HL-60 (cell line): ENCODE data around the gene TPCN1.

ENCODE experiments used
- DNase-seq, 2 experiments: peaks; one replicate each; pipeline ENCODE4 v3.0.0-alpha.2; 2010 to 2020; ENCODE audit warnings: low read depth in 1 of 2, low spot score in 1 of 2
- H3K27ac ChIP-seq: fragments of 250-450 bp; sonication (Bioruptor Pico); replicated peaks from 2 replicates; pipeline ENCODE4 v1.5.1; 2020; ENCODE audit warnings: mild to moderate bottlenecking, moderate library complexity
- H3K27me3 ChIP-seq: fragments of 250-450 bp; sonication (Bioruptor Pico); 2 replicates; pipeline ENCODE4 v1.5.1; 2021; ENCODE audit warnings: mild to moderate bottlenecking, moderate library complexity; ENCODE audit not compliant: insufficient read depth, poor library complexity, severe bottlenecking
- H3K4me3 ChIP-seq: replicated peaks from 2 replicates; pipeline ENCODE4 v1.5.1; 2011; ENCODE audit warnings: mild to moderate bottlenecking, control low read depth, low read length; ENCODE audit not compliant: insufficient read depth
- GABPA ChIP-seq: IDR thresholded peaks from 2 replicates; pipeline ENCODE4 v1.6.1; 2012; ENCODE audit warnings: low read depth
- POLR2AphosphoS5 ChIP-seq: IDR thresholded peaks from 2 replicates; pipeline ENCODE4 v1.6.1; 2012; ENCODE audit warnings: low read depth
- REST ChIP-seq: IDR thresholded peaks from 2 replicates; pipeline ENCODE4 v1.6.1; 2012; ENCODE audit warnings: low read depth; ENCODE audit not compliant: insufficient replicate concordance
- SPI1 ChIP-seq: IDR thresholded peaks from 2 replicates; pipeline ENCODE4 v1.6.1; 2012; ENCODE audit warnings: low read depth, mild to moderate bottlenecking, borderline replicate concordance
- TF ChIP-seq, protein P1 (sequence below): IDR thresholded peaks from one replicate; pipeline ENCODE4 v1.5.1; 2011; ENCODE audit warnings: low read length, control low read depth, inconsistent platforms; ENCODE audit not compliant: insufficient read depth

Gene TPCN1

DNA sequence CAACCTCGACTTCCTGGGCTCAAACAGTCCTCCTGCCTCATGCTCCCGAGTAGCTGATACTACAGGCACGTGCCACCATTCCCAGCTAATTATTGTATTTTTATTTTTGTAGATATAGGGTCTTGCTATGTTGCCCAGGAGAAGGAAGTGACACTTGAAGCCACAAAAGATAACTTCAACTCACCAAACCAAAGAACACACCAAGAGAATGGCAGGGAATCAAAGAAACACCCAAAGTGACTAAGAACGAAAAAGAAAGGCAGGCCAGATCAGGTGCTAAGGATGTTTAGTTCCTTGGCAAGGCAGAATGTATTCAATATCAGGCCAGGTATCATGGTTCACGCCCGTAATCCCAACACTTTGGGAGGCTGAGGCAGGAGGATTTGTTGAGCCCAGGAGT, 10.1 kb upstream of the TPCN1 start:
- TF ChIP-seq, protein P1, sequence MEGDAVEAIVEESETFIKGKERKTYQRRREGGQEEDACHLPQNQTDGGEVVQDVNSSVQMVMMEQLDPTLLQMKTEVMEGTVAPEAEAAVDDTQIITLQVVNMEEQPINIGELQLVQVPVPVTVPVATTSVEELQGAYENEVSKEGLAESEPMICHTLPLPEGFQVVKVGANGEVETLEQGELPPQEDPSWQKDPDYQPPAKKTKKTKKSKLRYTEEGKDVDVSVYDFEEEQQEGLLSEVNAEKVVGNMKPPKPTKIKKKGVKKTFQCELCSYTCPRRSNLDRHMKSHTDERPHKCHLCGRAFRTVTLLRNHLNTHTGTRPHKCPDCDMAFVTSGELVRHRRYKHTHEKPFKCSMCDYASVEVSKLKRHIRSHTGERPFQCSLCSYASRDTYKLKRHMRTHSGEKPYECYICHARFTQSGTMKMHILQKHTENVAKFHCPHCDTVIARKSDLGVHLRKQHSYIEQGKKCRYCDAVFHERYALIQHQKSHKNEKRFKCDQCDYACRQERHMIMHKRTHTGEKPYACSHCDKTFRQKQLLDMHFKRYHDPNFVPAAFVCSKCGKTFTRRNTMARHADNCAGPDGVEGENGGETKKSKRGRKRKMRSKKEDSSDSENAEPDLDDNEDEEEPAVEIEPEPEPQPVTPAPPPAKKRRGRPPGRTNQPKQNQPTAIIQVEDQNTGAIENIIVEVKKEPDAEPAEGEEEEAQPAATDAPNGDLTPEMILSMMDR, result no peak
- TF ChIP-seq POLR2AphosphoS5 (no peak), REST (no peak), GABPA (no peak), SPI1 (no peak)
- Histone ChIP-seq H3K4me3 (no peak overlapping the region), H3K27ac (no peak overlapping the region), H3K27me3 (no peaks in the 10 kb centered on the region)
- DNase-seq, result no peak

GRCh38 chr12:113214895-113215400, 6.3 kb upstream of the TPCN1 start:
- no peaks in the 10 kb centered on the region for H3K27me3 ChIP-seq
- TF ChIP-seq POLR2AphosphoS5 (peak; percentile 86), REST (no peak), SPI1 (peak; percentile 84)
- H3K4me3 ChIP-seq, result no peak overlapping the region
- DNase-seq, result peak; percentile 83 to 97
- peak overlapping the region; percentile 65 for H3K27ac ChIP-seq

DNA sequence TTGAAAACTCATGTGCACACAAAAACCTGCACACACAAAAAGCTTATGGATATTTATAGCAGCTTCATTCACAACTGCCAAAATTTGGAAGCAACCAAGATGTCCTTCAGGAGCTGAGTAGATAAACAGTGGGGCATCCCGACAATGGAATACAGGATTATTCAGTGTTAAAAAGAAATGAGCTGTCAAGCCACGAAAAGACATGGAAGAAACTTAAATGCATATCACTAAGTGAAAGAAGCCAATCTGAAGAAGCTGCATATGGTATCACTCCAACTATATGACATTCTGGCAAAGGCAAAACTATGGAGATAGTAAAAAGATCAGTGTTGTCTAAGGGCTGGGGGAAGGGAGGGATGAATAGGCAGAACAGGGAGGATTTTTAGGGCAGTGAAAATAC, 5.2 kb upstream of the TPCN1 start:
- TF ChIP-seq, protein P1, result no peak
- Histone ChIP-seq H3K4me3 (no peak overlapping the region), H3K27me3 (no peaks in the 10 kb centered on the region), H3K27ac (no peak overlapping the region)
- DNase-seq, result no peak

- Histone ChIP-seq H3K27ac (peak overlapping the region; percentile 63), H3K27me3 (no peaks in the 10 kb centered on the region), H3K4me3 (peak overlapping the region; percentile 42)
- no peak for DNase-seq
- no peak for TF ChIP-seq SPI1
- no peak for TF ChIP-seq GABPA
- TF ChIP-seq, protein P1, result no peak
- TF ChIP-seq POLR2AphosphoS5, result no peak
- no peak for TF ChIP-seq REST
These were observed 577 bp upstream of the TPCN1 start for GRCh38 chr12:113220593-113221180.
